GM11168 (cell line): ENCODE measurements around the gene C1QTNF1.

Experiments
- in situ Hi-C: fragments of 300-500 bp; cut with MboI; formaldehyde crosslinking; loops from one replicate; pipeline ENCODE4 v1.12.0; 2022; ENCODE audit warnings: low sequenced_read_pairs; ENCODE audit not compliant: unreplicated experiment

C1QTNF1 gene

GRCh38 chr17:79048826-79049755 lies 25.1 kb downstream of the C1QTNF1 start:
- in situ Hi-C loops, result no loop called here

GRCh38 chr17:79049821-79050220 lies 25.9 kb downstream of the C1QTNF1 start:
- in situ Hi-C loops, result no loop called here

- in situ Hi-C loops, result no loop called here
These were observed 26.6 kb downstream of the C1QTNF1 start for GRCh38 chr17:79050551-79050950.

- in situ Hi-C loops, result no loop called here
These were observed 27.3 kb downstream of the C1QTNF1 start for GRCh38 chr17:79051306-79051705.

GRCh38 chr17:79052131-79052530 lies 28.2 kb downstream of the C1QTNF1 start:
- in situ Hi-C loops, result no loop called here

- in situ Hi-C loops, result no loop called here
These were observed 29.4 kb downstream of the C1QTNF1 start for GRCh38 chr17:79053251-79053925.

- in situ Hi-C loops, result no loop called here
These were observed 30.4 kb downstream of the C1QTNF1 start for GRCh38 chr17:79054200-79054960.

GRCh38 chr17:79055197-79055596 lies 31.2 kb downstream of the C1QTNF1 start:
- in situ Hi-C loops, result no loop called here

- in situ Hi-C loops, result no loop called here
These were observed 33.9 kb downstream of the C1QTNF1 start for GRCh38 chr17:79057737-79058385.

- in situ Hi-C loops, result no loop called here
These were observed 38.7 kb downstream of the C1QTNF1 start for GRCh38 chr17:79062691-79063090.

GRCh38 chr17:79064026-79064425 lies 40.1 kb downstream of the C1QTNF1 start:
- in situ Hi-C loops, result no loop called here

GRCh38 chr17:79065105-79065670 lies 41.2 kb downstream of the C1QTNF1 start:
- in situ Hi-C loops, result no loop called here

GRCh38 chr17:79066963-79067362 lies 43.0 kb downstream of the C1QTNF1 start:
- in situ Hi-C loops, result no loop called here

- in situ Hi-C loops, result no loop called here
These were observed 46.4 kb downstream of the C1QTNF1 start for GRCh38 chr17:79070266-79070880.

- in situ Hi-C loops, result no loop called here
These were observed 47.3 kb downstream of the C1QTNF1 start for GRCh38 chr17:79071161-79071740.

GRCh38 chr17:79072544-79072943 lies 48.6 kb downstream of the C1QTNF1 start:
- in situ Hi-C loops, result no loop called here

GRCh38 chr17:79073016-79073705 lies 49.2 kb downstream of the C1QTNF1 start:
- in situ Hi-C loops, result no loop called here

- in situ Hi-C loops, result no loop called here
These were observed 49.7 kb downstream of the C1QTNF1 start for GRCh38 chr17:79073706-79074088.
